WI38 (cell line): ENCODE measurements around the gene KRTDAP.

Source experiments
- H3K4me3 ChIP-seq: 2 replicates; pipeline ENCODE4 v1.5.1; 2011; ENCODE audit warnings: low read depth, mild to moderate bottlenecking, control low read depth, low read length
- TF ChIP-seq, protein P1 (sequence below): IDR thresholded peaks from 2 replicates; pipeline ENCODE4 v1.5.1; 2012; ENCODE audit warnings: low read depth, mild to moderate bottlenecking, control low read depth, low read length

The KRTDAP gene

DNA sequence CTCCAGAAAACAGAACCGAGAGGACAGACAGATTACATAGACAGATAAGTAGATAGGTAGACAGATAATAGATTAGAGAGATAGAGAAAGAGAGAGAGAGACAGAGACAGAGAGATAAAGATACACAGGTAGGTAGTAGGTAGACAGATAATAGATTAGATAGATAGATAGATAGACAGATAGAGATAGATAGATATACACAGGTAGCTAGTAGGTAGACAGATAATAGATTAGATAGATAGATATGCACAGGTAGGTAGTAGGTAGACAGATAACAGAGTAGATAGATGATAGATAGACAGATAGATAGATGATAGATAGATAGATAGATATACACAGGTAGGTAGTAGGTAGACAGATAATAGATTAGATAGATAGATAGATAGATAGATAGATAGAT lies 32.1 kb downstream of the KRTDAP start:
- TF ChIP-seq, protein P1, sequence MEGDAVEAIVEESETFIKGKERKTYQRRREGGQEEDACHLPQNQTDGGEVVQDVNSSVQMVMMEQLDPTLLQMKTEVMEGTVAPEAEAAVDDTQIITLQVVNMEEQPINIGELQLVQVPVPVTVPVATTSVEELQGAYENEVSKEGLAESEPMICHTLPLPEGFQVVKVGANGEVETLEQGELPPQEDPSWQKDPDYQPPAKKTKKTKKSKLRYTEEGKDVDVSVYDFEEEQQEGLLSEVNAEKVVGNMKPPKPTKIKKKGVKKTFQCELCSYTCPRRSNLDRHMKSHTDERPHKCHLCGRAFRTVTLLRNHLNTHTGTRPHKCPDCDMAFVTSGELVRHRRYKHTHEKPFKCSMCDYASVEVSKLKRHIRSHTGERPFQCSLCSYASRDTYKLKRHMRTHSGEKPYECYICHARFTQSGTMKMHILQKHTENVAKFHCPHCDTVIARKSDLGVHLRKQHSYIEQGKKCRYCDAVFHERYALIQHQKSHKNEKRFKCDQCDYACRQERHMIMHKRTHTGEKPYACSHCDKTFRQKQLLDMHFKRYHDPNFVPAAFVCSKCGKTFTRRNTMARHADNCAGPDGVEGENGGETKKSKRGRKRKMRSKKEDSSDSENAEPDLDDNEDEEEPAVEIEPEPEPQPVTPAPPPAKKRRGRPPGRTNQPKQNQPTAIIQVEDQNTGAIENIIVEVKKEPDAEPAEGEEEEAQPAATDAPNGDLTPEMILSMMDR, result no peak
- H3K4me3 ChIP-seq, result no peak overlapping the region

- TF ChIP-seq, protein P1, result no peak
- no peak overlapping the region for H3K4me3 ChIP-seq
These were observed 33.1 kb downstream of the KRTDAP start for GRCh38 chr19:35457173-35457572.

DNA sequence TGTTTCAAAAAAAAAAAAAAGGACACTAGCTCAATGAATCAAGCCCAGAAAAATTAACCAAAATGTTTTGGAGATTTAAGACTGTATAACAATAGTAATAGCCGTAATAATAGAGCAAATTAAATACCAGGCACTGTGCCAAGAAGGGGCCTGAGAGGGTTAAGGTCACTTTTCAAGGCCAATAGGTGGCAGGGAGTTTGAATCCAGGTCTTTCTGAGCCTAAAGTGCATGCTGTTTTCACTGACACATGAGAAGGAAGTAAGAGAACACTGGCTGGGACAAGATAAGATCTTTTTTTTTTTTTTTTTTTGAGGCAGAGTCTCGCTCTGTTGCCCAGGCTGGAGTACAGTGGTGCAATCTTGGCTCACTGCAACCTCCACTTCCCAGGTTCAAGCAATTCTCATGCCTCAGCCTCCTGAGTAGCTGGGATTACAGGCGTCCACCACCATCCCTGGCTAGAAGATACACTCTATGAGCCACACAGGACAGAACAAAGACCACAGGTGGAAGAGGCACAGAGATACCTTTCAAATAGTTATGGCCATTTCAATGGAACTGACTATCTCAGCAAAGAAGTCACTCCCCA lies 34.6 kb downstream of the KRTDAP start:
- TF ChIP-seq, protein P1, result no peak
- no peak overlapping the region for H3K4me3 ChIP-seq

DNA sequence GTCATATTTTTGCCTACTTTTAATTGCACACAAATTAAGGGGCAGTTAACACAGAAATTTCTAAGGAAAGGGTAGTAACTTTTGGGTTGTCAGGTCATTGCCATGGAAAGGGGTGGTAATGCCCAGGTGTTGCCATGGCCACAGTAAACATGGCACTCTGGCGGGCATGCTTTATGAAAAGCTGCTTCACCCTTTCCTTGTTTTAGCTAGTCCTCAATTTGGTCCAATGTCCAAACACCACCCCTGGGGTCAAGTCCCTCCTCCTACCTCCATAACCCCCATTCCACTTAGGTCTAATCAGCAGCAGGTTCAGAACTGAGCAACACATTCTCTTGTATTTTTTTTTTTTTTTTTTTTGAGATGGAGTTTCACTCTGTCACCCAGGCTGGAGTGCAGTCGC lies 35.6 kb downstream of the KRTDAP start:
- H3K4me3 ChIP-seq, result no peak overlapping the region
- TF ChIP-seq, protein P1, result no peak

GRCh38 chr19:35451338-35452096 lies 38.7 kb downstream of the KRTDAP start:
- TF ChIP-seq, protein P1, result no peak

GRCh38 chr19:35449359-35450043 lies 40.8 kb downstream of the KRTDAP start:
- no peak overlapping the region for H3K4me3 ChIP-seq

More at GRCh38 chr19:35451338-35452096, 38.7 kb downstream of the KRTDAP start:
- no peak overlapping the region for H3K4me3 ChIP-seq

More at GRCh38 chr19:35449359-35450043, 40.8 kb downstream of the KRTDAP start:
- TF ChIP-seq, protein P1, result no peak
